ENCODE data around the gene KAT2B.
"Not testable (repeated sequence)": the region's sequence is repeated elsewhere in the genome, so short reads cannot be mapped to it uniquely, and the experiment has no call there.

The KAT2B gene

DNA sequence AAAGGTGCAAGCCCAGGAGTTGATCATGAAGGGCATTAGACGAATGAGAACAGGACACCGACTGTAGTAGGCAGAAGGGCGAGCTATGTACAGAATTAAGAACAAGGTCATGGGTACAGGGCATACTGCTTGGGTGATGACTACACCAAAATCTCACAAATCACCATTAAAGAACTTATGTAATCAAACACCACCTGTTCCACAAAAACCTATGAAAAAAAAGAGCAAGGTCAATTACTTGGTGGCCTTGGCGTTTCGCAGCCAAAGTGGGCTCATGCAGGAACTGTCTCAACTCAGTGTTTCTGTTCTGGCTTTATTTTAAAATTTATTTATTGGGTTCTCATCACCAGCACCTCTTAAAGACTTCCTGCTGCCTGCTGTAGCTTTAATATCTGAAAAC is 2.1 kb downstream of the KAT2B start:
- DNase-seq: no peak

DNA sequence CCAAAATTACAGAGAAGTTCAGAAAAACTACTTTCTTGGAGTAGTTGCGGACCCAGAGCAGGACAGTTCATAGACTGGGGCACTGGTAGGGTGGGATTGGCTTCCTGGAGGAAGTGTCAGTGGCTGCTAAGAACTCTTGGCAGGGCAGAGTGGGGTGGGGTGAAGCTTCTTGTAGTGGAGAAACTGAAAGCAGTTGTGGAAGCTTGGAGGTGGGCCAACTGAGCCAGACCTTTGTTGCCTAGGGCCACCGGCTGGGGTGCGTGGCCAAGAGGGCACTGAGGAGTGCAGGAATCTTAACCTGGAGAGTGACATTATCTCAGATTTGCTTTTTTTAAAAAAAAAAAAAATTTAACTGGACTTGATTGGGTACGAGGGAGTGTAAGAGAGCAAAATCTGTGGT is 3.1 kb downstream of the KAT2B start:
- DNase-seq: peak; percentile 44

DNA sequence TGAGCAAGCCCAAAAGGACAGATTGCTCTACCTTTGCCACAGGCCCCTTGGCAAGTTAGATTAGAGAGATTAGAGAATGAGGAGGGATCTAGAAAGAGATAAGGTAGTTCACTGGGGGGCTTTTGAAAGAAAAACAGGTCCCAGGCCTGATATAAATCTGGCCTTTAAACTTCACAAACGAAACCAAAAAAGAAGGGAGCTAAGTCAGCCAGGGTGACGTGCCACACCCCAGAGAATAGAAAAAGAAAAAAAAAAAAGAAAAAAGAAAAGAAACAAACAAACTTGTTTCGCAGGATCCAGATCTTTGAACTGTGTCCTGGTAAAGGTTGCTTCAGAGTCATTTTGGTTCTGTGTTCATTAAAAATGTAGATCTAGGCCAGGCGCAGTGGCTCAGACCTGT is 3.6 kb downstream of the KAT2B start:
- DNase-seq: no peak

DNA sequence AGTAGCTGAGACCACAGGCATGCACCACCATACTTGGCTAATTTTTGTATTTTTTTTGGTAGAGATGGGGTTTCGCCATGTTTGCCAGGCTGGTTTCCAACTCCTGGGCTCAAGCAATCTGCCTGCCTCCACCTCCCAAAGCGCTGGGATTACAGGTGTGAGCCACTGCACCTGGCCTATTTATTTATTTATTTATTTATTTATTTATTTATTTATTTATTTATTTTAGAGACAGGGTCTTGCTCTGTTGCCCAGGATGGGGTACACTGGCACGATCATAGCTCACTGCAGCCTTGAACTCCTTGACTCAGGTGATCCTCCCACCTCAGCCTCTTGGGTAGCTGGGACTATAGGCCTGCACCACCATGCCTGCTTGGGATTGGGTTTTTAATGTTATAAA is 4.9 kb downstream of the KAT2B start:
- DNase-seq: not testable (repeated sequence)

DNA sequence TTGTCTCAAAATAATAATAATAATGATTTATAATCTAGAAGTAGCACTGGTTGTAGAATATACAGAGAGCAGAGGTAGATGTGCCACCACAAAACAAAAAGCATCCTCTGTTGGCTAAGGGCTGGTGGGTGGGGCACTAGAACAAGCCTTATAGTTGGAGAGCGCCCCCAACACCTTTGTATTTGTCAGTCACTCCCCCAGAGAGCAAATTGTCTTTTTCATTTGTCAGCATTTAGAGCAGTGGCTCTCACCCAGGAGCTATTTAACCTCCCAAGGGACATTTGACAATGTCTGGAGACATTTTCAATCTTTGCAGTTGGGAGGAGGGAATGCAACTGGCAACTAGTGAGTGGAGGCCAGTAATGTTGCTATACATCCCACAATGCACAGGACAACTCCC is 6.3 kb downstream of the KAT2B start:
- DNase-seq: no peak

DNA sequence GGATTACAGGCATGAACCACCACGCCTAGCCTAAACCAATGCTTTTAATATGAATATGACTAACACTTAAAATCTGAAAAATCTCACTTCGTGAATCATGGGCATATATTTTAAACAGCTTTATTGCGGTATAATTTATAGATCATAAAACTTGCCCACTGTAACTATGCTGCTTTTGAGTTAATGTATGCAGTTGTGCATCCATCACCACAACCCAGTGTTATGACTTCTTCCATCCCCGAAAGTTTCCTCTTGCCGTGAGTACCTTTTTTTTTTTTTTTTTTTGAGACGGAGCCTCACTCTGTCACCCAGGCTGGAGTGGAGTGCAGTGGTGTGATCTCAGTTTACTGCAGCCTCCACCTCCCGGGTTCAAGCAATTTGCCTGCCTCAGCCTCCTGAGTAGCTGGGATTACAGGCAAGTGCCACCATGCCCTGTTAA is 7.1 kb downstream of the KAT2B start:
- no peak for DNase-seq

DNA sequence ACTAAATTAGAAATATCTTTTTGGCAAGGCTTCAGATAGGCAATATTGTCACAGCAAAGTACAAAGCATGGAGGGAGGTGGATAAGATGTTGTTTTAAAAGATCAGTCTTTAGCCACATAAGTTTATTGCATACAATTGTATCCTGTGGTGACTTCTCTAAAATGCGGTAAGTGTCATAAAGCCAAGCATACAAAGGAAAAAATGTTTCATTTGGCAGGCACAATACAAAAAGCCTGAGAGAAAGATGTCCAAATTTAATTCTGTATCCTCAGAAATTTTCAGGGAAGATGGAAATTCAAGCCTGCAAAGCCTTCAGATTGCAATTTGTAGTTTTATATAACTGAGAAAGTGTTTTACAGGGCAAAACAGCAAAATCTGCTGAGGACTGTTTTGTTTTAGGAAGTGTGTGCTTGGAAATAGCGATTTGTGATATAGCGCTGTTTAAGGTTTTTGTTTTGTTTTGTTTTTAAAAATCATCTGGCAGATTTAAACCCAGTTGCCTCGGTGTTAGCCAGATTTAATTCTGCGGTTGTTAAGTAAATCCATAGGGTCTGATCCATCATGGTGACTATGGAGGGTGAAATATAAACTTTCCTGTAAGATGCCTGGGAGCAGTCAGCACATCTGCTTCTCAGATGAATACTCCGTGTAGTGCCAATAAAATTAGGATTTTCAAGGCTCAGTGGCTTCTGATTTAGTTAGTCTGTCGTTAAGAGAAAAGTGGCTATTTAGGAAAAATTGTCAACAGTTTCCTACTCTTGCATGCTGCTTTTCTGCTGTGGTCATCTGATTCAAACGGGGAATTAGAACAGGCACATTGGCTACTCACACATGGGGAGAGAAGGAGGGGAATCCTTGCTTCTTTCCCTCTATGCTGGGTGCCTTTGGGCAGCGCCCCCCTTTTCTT is 8.0 kb downstream of the KAT2B start:
- no peak for DNase-seq

DNA sequence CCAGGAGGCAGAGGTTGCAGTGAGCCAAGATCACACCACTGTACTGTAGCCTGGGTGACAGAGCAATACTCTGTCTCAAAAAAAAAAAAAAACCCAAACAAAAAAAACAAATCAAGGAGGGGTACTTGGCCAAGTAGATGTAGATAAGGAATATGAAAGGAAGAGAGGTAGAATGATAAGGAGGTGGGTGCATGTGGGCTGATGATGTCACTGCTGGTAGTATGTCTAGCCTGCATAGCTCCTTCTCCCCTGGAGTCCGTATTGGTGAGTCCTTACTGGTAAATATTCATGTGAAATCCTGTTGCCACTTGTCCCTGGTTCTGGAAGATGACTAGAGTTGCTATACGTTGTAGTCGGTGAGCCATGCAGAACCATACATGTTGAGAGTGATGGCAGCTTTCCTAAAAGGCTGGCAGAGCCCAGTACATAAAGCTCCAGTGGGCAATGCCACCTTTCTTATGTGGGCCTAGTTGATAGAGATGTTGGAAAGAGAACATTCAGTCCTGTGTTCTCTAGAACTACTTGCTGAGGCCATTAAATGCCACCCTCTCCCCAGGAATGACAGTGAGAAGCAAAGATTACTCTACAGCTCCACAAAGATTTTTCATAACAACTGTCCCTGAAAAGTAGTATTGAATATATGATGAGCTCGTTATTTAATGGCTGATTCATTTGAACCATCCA is 11.0 kb downstream of the KAT2B start:
- DNase-seq: no peak

DNA sequence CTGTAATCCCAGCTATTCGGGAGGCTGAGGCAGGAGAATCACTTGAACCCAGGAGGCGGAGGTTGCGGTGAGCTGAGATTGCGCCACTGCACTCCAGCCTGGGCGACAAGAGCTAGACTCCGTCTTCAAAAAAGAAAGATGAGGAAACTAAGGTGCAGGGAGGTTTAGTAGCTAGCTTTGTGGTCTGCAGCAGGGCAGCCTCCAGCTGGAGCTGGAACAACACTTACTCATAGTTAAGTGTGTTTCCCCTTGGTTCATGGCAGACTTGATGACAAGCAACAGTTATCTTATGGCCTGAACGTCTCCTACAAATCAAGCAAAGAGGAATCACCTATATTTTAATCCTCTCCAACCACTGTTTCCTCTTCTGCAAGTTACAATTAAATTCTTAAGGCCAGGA is 12.6 kb downstream of the KAT2B start:
- no peak for DNase-seq

DNA sequence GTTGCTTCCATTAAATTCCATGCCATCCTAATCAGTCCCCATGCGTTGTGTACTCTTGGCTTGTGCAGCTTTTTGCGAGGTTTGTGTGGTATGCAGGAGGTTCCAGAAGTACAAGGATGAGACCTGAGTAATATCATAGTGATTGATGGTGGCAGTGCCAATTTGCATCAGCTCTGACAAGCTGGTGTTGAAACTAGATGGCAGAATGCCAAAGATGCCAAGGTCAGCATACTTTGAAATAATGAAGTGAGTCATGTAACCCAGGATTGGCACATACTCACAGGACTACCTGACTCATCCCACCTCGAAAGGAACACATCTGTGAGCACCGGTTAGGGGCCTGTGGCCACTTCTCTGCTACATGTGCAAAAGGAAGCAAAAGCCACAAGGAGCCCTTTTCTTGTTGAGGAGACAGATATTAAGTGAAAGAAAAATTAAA is 14.3 kb downstream of the KAT2B start:
- DNase-seq: peak; percentile 50

DNA sequence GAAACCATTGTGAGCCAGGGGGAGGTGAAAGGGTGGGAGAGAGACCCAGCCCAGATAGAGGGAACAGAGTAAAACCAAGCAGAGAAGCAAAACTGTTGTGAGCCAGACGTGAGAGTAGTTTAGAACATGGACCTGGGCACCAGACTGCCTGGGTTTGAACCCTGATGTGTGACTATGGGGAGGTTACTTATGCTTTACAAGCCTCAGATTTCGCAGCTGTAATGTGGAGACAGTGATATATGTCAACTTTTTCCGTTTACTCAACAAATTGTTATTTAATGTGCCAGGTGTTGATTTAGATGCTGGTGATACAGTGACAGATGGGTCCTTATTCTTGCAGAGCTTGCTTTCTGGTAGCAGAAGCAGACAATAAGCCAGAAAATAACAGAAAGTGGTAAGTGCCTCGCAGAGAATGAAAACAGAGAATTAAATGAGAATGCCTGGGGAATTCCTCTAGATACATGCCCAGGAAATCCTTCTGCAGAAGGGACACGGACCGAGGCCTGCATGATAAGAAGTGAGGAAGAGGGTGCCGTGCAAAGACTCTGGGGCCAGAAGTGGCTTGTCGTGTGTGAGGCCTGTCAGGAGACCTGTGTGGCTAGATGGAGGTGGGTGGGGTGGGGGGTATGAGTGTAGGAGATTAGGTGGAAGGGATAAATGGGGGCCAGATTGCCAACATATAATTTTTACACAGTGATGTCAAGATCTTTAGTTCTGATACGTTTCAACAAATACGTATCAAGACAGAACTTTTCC is 15.0 kb downstream of the KAT2B start:
- DNase-seq: no peak

DNA sequence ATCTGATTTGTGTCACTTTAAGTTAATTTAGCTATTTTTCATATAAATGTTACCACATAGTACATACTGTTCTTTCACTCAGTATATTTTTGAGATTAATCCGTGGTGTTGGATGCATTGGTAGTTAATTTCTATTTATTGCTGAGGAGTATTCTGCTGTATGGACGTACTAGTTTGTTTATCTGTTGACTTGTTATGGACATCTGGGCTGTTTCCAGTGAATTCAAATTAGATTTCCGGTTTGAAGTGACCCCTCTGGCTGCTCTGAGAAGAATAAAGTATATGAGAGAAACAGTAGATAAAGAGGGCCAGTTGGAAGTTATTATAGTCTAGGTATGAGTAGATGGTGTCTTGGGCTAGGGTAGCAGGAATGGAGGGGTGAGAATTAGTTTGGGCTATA is 15.6 kb downstream of the KAT2B start:
- DNase-seq: no peak

DNA sequence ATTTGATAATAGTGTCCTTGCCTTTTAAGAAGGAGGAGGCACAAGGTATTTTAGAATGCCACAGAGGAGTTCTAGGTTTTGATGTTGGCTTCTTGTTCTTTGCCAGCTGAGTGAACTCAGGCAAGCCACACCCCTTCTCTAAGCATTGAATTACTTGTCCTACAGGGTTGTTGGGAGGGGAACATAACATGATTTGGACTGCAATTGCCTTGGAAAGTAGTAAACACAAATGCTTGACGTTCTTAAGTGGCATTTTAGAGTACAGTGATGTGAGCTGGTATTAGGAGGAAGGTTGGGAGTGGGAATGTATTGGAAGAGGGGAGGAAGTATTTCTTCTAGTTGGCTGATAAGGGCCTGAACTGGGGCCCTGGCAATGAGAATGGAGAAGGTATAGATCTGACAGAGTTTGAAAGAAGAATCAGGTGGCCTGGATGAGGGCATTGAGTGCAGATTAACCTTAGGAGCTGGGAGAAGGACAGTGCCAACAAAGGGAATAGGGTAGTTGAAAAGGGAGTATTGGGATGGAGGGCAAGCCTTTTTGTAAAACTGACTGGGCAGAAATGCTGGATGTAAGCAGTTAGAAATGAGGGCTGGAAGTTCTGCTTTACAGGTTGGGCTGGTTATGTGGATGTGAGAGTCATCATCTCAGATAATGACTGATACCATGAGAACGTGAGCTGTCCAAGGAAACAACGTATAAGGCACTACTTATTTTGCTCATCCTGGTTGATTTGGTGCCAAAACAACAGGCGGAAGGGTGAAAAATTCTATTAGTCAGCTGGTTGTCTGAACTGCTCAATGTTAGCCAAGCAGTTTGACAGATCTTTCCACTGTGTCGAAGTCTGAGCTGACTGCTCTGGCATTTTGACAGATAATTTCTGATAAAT is 16.7 kb downstream of the KAT2B start:
- no peak for DNase-seq

DNA sequence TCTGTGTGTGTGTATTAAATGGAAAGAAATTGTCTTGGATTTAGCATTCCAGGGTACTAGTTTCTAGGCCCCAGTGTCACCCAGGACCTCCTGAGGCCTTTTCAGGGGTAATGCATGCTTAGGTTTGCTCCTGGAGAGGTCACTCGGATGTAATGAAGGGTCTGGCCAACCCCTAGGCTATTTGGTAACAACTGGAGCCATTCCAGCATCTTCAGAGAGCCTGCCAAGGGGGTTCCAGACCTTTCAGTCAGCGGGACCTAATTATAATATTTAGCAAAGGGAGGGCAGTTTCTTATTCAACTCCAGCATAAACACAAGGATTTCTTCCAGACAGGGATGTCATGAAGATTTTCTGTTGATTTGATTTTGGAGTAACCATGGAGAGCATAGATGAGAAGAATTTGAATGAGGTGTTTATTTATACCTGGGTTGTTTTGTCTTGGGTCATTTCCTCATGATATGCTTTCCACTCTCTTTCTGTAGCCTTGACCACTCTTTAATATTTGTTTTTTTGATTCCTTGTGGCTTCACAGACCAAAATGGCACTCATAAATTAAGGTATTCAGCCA is 17.4 kb downstream of the KAT2B start:
- DNase-seq: no peak

DNA sequence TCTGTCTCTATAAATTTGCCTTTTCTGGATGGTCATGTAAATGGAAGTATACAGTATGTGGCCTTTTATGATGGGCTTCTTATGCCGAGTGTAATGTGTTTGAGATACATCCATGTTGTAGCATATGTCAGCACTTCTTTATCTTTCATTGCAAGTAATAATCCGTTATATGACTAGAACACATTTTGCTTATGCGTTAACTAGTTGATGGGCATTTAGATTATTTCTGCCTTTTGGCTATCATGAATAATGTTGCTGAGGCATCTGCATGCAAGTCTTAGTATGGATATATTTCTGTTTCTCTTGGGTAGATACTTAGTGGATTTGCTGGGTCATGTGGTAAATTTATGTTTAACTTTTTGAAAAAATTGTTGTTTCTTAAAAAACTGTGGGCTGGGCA is 19.7 kb downstream of the KAT2B start:
- no peak for DNase-seq

DNA sequence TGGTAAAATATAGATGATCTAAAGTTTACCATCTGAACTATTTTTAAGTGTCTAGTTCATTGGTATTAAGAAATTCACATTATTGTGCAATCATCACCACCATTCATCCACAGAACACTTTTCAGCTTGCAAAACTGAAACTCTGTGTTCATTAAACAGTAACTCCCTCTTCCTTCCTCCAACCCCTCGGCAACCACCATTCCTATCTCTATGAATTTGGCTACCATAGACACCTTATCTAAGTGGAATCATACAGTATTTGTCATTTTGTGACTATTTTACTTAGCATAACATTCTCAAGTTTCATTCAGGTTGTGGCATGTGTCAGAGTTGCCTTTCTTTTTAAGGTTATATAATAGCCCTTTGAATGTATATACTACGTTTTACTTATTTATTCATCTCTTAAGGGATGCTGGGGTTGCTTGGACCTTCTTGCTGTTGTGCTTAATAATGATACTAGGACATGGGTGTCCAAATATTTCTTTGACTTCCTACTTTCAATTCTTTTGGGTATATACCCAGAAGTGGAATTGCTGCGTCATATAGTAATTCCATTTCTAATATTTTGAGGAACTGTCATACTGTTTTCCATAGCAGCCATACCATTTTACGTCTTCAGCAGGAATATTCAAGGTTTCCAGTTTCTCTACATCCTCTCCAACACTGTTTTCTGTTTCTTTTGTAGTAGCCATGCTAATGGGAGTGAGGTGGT is 20.9 kb downstream of the KAT2B start:
- no peak for DNase-seq

DNA sequence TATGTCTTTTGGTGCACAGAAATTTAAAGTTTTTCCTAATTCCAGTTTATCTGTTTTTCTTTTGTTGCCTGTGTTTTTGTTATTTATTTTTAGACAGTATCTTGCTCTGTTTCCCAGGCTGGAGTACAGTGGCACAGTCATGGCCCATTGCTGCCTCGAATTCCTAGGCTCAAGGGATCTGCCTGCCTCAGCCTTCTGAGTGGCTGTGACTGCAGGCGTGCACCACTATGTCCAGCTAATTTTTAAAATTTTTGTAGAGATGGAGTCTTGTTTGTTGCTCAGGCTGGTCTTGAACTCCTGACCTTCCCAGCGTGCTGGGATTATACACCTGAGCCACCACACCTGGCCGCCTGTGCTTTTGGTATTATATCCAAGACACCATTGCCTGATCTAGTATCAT is 22.8 kb downstream of the KAT2B start:
- no peak for DNase-seq

DNA sequence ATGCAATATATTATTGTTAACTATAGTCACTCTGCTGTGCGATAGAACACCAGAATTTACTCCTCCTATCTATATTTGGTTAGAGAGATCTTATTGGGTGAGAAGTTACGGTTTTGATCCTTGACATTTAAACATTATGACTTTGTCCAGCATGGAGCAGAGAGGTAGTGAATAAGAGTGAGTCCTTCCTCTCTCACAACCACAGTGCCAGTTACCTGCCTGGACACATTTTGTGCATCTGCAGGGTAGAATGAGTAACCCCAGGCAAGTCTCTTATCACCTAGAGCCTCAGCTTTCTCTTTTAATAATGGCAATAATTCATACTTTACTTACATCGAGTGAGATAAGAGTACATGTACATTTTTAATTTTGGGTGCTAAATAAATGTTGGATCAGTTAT is 24.1 kb downstream of the KAT2B start:
- no peak for DNase-seq

DNA sequence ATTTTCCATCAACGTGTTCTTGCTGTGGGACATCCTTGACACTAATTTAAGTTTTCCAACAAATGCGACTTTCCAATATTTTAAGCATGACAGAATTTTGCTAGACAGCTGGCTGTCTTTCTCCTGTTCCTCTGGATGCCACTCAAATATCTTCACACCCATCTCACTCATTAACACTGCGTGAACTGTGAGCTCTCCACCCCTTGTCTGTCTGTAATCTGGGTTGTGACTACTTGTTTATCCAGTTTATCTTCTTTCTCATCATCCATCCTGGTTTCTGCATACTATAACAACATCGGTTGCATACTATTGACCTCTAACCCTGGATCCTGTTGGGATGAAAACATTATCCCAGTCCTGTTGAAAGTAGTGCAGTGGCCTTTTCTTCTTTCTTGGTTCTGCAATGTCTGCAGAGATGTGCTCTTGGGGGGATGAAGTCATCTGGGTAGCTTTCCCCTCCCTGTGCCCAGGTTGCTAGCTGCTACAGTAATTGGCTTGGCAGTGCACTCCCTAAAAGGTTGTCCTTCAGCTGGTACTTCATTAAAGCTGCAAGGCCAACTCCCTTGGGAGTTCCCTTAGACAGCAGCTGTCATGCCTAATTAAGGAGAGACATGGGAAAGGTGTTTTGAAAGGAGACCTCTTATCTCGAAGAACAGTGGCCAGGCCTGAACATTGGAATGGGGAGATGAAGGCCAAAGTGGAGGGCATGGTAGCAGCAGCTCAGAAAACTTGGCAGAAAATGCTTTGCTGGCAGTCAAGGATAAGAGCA is 24.7 kb downstream of the KAT2B start:
- DNase-seq: no peak

DNA sequence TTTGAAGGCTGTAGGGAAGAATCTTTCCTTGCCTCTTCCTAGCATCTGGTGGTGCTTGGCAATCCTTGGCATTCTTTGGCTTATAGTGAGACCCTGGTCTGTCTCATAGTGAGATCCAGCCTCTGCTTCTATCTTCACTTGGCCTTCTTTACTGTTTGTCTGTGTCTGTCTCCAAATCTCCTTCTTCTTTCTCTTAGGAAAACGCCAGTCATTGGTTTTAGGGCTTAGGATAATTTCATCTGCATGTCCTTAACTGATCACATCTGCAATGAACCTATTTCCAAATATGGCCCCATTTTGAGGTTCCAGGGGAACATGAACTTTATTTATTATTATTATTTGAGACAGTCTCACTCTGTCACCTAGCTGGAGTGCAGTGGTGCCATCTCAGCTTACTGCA is 25.8 kb downstream of the KAT2B start:
- DNase-seq: no peak

Data from activated CD4-positive, alpha-beta T cell treated with anti-CD3 and anti-CD28 coated beads, Interleukin-2, amount 50 U/mL, for 1 hour (primary cell).